ENCODE data around the gene CACNA1A. TPM values are rescaled to one million over a fixed set of nuclear protein-coding genes. Genes with fewer than 3 reads are reported as not detected.

CACNA1A gene
- total RNA-seq, 1 experiment from 2014 or later, result not detected

GRCh38 chr19:13282486-13283065 lies 223.7 kb downstream of the CACNA1A start:
- H4K20me1 ChIP-seq (ENCODE audit: insufficient read depth, low read depth, low read length), result no peaks in the 10 kb centered on the region
- H3K27me3 ChIP-seq (ENCODE audit: low read length), result no peaks in the 10 kb centered on the region
- DNase-seq, result no peak
- H3K9me2 ChIP-seq (replicated peaks; ENCODE audit: insufficient read depth, low read length), result no peaks in the 10 kb centered on the region
- no peak overlapping the region for H3K4me3 ChIP-seq (ENCODE audit: low read length)
- H3K9ac ChIP-seq (ENCODE audit: low read length), result no peak overlapping the region
- H2AFZ ChIP-seq (ENCODE audit: low read length), result no peak overlapping the region
- no peaks in the 10 kb centered on the region for H3K79me2 ChIP-seq (ENCODE audit: low read length)
- no peaks in the 10 kb centered on the region for H3K4me1 ChIP-seq (ENCODE audit: low read length)
- no peak overlapping the region for H3K4me2 ChIP-seq (ENCODE audit: low read depth, low read length, poor library complexity, severe bottlenecking)
- H3K9me3 ChIP-seq (ENCODE audit: low read length), result no peaks in the 10 kb centered on the region
- H3K27ac ChIP-seq (ENCODE audit: low read length), result no peak overlapping the region
- no peaks in the 10 kb centered on the region for H3K36me3 ChIP-seq (ENCODE audit: insufficient read depth, low read length)

DNA sequence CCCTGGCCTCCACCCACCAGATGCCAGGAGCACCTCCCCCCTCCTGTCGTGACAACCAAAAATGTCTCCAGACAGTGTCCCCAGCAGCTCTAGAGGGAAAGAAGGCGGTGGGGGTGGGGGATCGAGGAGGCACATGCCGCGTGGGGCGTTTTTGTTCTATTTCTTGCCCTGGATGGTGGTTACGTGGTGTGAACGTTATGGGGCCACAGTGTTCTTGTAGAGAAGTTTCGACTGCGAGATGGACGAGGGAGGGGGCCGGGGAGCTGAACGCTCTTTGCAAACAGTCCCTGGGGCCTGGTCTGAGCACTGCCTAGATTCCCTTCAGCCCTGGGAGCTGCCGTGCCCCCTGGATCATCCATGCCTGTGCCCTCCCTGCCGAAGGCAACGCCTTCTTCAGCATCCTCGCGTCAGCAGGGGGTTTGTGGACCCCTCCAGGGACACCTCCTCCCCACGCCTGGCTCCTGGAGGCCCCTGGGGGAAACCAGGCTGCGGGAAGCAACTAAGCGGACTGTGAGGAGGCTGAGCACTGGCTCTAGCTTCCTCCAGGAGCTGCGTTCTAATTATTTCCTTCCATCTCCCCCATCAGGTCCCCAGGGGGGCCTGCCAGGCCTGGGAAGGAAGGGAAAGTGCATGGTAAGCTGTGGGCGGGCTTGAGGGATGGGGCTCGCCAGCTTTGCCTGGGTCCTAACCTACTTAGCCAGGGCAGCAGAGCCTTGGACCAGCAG lies 224.6 kb downstream of the CACNA1A start:
- H3K27ac ChIP-seq (ENCODE audit: low read length), result no peak overlapping the region
- no peak overlapping the region for H3K4me2 ChIP-seq (ENCODE audit: low read depth, low read length, poor library complexity, severe bottlenecking)
- H3K27me3 ChIP-seq (ENCODE audit: low read length), result no peaks in the 10 kb centered on the region
- H2AFZ ChIP-seq (ENCODE audit: low read length), result no peak overlapping the region
- H3K36me3 ChIP-seq (ENCODE audit: insufficient read depth, low read length), result no peaks in the 10 kb centered on the region
- DNase-seq, result no peak
- H3K9me2 ChIP-seq (replicated peaks; ENCODE audit: insufficient read depth, low read length), result no peaks in the 10 kb centered on the region
- H3K9ac ChIP-seq (ENCODE audit: low read length), result no peak overlapping the region
- H3K9me3 ChIP-seq (ENCODE audit: low read length), result no peaks in the 10 kb centered on the region
- no peaks in the 10 kb centered on the region for H3K79me2 ChIP-seq (ENCODE audit: low read length)
- H3K4me1 ChIP-seq (ENCODE audit: low read length), result no peaks in the 10 kb centered on the region
- H4K20me1 ChIP-seq (ENCODE audit: insufficient read depth, low read depth, low read length), result no peaks in the 10 kb centered on the region
- no peak overlapping the region for H3K4me3 ChIP-seq (ENCODE audit: low read length)

DNA sequence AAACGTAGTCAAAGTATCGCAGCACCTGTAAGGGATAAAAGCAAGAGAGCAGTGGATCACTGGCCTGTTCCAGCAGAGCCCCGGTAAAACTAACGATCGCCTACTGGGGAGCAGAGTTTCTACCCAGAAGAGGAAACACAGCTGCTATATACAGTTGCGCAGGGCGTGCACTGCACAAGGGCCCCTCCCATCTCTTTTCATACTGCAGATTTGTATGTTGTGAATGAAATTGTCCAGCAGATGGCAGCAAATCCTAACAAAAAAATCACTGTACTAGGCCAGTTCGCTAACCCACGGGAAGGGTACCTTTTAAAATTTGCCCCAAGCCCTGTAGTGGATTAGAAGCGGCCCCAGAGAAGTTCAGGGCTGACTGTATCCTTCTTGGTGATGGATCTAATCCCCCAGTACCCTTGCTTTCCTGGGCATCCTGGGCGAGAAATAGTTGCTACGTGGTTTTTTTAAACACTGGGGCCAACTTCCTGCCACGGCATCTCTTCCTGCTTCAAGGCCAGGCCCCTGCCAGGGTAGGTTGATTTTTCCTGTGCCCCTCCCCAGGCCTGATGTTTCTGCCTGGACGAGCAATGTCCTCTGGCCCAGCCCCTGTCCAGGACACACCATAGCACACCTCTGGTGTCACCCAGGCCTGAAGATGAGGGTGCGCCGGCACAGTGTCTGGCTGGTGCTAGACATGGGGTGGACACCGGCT lies 229.0 kb downstream of the CACNA1A start:
- H3K4me3 ChIP-seq (ENCODE audit: low read length), result no peak overlapping the region
- no peak overlapping the region for H3K9ac ChIP-seq (ENCODE audit: low read length)
- DNase-seq, result peak; percentile 92
- no peaks in the 10 kb centered on the region for H3K27me3 ChIP-seq (ENCODE audit: low read length)
- H3K9me2 ChIP-seq (replicated peaks; ENCODE audit: insufficient read depth, low read length), result no peaks in the 10 kb centered on the region
- H3K4me1 ChIP-seq (ENCODE audit: low read length), result no peaks in the 10 kb centered on the region
- no peaks in the 10 kb centered on the region for H3K9me3 ChIP-seq (ENCODE audit: low read length)
- no peaks in the 10 kb centered on the region for H4K20me1 ChIP-seq (ENCODE audit: insufficient read depth, low read depth, low read length)
- H3K27ac ChIP-seq (ENCODE audit: low read length), result no peak overlapping the region
- no peaks in the 10 kb centered on the region for H3K79me2 ChIP-seq (ENCODE audit: low read length)
- no peaks in the 10 kb centered on the region for H3K36me3 ChIP-seq (ENCODE audit: insufficient read depth, low read length)
- no peak overlapping the region for H3K4me2 ChIP-seq (ENCODE audit: low read depth, low read length, poor library complexity, severe bottlenecking)
- H2AFZ ChIP-seq (ENCODE audit: low read length), result no peak overlapping the region

DNA sequence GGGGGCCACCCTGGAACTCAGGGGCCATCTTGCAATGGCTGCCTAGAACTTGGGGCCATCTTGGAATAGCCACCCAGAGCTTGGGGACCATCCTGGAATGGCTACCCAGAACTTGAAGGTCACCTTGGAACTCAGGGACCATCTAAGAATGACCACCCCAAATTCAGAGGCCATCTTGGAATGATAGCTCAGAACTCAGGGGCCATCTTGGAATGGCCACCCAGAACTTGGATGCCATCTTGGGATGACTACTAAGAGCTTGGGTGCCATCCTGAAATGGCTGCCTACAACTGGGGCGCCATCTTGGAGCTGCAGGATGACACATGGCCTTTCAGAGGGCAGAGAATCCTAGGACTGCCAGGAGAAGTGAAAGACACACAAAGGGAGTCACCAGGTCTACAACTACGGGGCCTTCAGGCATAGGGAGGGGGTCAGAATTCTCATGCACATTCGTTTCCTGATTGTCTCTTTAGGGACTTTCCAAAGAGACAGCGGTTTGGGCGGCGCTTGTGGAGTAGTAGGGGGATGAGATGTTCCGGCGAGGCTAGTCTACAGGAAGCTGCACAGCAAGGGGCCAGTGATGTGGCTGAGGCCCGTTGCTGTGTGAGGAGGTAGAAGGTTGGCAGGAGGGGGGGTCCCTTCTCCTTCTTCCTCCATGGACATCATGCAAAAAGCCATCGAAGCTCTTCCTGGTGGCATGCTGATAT lies 231.1 kb downstream of the CACNA1A start:
- no peak overlapping the region for H3K4me2 ChIP-seq (ENCODE audit: low read depth, low read length, poor library complexity, severe bottlenecking)
- no peaks in the 10 kb centered on the region for H3K27me3 ChIP-seq (ENCODE audit: low read length)
- no peaks in the 10 kb centered on the region for H3K79me2 ChIP-seq (ENCODE audit: low read length)
- no peak overlapping the region for H3K4me3 ChIP-seq (ENCODE audit: low read length)
- H3K9ac ChIP-seq (ENCODE audit: low read length), result no peak overlapping the region
- no peak overlapping the region for H3K27ac ChIP-seq (ENCODE audit: low read length)
- no peaks in the 10 kb centered on the region for H3K36me3 ChIP-seq (ENCODE audit: insufficient read depth, low read length)
- no peak for DNase-seq
- H2AFZ ChIP-seq (ENCODE audit: low read length), result no peak overlapping the region
- H4K20me1 ChIP-seq (ENCODE audit: insufficient read depth, low read depth, low read length), result no peaks in the 10 kb centered on the region
- no peaks in the 10 kb centered on the region for H3K9me3 ChIP-seq (ENCODE audit: low read length)
- H3K4me1 ChIP-seq (ENCODE audit: low read length), result no peaks in the 10 kb centered on the region
- no peaks in the 10 kb centered on the region for H3K9me2 ChIP-seq (replicated peaks; ENCODE audit: insufficient read depth, low read length)

DNA sequence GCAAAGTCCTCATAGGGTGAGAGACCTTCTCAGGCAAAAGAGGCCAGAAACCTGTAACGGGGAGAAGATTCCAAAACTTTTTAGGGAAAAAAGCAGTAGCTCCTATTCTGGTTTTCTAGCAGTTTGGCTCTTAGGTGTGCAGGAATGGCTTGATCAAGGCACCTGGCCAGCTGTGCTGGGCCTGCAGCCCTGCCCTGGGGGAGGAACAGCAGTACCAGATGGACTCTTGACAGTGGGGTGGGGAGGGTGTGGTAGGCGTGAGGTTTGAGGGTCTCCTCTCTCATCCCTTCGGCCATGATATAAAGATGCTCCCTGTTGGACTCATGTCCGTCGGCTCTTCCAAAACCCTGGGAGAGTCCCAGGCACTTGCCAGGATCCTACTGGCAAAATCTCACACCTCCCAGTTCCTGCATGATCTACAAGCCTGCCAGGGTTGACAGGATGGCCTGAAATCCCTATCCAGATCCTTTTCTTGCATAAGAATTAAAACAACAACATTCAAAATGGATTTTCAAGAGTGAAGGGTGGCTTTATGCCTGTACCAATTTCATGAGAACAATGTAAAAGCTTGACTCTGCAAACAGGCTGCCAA lies 235.7 kb downstream of the CACNA1A start:
- Histone ChIP-seq H3K9ac (ENCODE audit: low read length) (no peak overlapping the region), H3K79me2 (ENCODE audit: low read length) (no peaks in the 10 kb centered on the region)

GRCh38 chr19:13269348-13269747 lies 236.9 kb downstream of the CACNA1A start:
- H3K27ac ChIP-seq (ENCODE audit: low read length), result no peak overlapping the region
- no peak for DNase-seq
- no peak overlapping the region for H3K4me3 ChIP-seq (ENCODE audit: low read length)
- H2AFZ ChIP-seq (ENCODE audit: low read length), result no peak overlapping the region
- no peaks in the 10 kb centered on the region for H3K27me3 ChIP-seq (ENCODE audit: low read length)
- H3K9me2 ChIP-seq (replicated peaks; ENCODE audit: insufficient read depth, low read length), result no peaks in the 10 kb centered on the region
- H3K9ac ChIP-seq (ENCODE audit: low read length), result no peak overlapping the region
- H4K20me1 ChIP-seq (ENCODE audit: insufficient read depth, low read depth, low read length), result no peaks in the 10 kb centered on the region
- no peaks in the 10 kb centered on the region for H3K36me3 ChIP-seq (ENCODE audit: insufficient read depth, low read length)
- no peaks in the 10 kb centered on the region for H3K9me3 ChIP-seq (ENCODE audit: low read length)
- H3K4me1 ChIP-seq (ENCODE audit: low read length), result no peaks in the 10 kb centered on the region
- no peaks in the 10 kb centered on the region for H3K79me2 ChIP-seq (ENCODE audit: low read length)
- H3K4me2 ChIP-seq (ENCODE audit: low read depth, low read length, poor library complexity, severe bottlenecking), result no peak overlapping the region

More for the DNA sequence above, 235.7 kb downstream of the CACNA1A start:
- H3K9me2 ChIP-seq (replicated peaks; ENCODE audit: insufficient read depth, low read length), result no peaks in the 10 kb centered on the region
- H3K4me1 ChIP-seq (ENCODE audit: low read length), result no peaks in the 10 kb centered on the region
- no peaks in the 10 kb centered on the region for H3K27me3 ChIP-seq (ENCODE audit: low read length)
- no peak overlapping the region for H3K4me2 ChIP-seq (ENCODE audit: low read depth, low read length, poor library complexity, severe bottlenecking)
- H3K27ac ChIP-seq (ENCODE audit: low read length), result no peak overlapping the region
- no peak overlapping the region for H2AFZ ChIP-seq (ENCODE audit: low read length)
- H3K4me3 ChIP-seq (ENCODE audit: low read length), result no peak overlapping the region
- no peaks in the 10 kb centered on the region for H3K9me3 ChIP-seq (ENCODE audit: low read length)
- no peaks in the 10 kb centered on the region for H3K36me3 ChIP-seq (ENCODE audit: insufficient read depth, low read length)
- H4K20me1 ChIP-seq (ENCODE audit: insufficient read depth, low read depth, low read length), result no peaks in the 10 kb centered on the region
- no peak for DNase-seq

DNA sequence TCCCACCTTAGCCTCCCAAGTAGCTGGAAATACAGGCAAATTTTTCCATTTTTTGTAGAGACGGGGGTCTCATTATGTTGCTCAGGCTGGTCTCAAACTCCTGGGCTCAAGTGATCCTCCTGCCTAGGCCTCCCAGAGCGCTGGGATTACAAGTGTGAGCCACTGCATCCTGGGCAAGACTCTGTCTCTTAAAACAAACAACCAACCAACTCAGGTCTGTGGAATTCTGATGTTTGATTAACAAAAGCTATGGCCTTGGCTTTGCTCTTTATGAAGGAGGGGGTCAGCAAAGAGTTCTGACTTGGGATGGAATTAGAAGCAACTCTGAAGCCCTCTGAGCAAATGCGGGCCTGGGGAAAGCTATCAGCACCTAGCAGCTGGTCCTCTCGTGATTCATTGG lies 238.4 kb downstream of the CACNA1A start:
- Histone ChIP-seq H3K27ac (ENCODE audit: low read length) (no peak overlapping the region), H3K9me2 (replicated peaks; ENCODE audit: insufficient read depth, low read length) (no peaks in the 10 kb centered on the region), H3K4me3 (ENCODE audit: low read length) (no peak overlapping the region), H3K4me1 (ENCODE audit: low read length) (no peaks in the 10 kb centered on the region), H3K27me3 (ENCODE audit: low read length) (no peaks in the 10 kb centered on the region), H3K4me2 (ENCODE audit: low read depth, low read length, poor library complexity, severe bottlenecking) (no peak overlapping the region), H2AFZ (ENCODE audit: low read length) (no peak overlapping the region), H4K20me1 (ENCODE audit: insufficient read depth, low read depth, low read length) (no peaks in the 10 kb centered on the region), H3K36me3 (ENCODE audit: insufficient read depth, low read length) (no peaks in the 10 kb centered on the region), H3K9ac (ENCODE audit: low read length) (no peak overlapping the region), H3K79me2 (ENCODE audit: low read length) (no peaks in the 10 kb centered on the region), H3K9me3 (ENCODE audit: low read length) (no peaks in the 10 kb centered on the region)
- no peak for DNase-seq

DNA sequence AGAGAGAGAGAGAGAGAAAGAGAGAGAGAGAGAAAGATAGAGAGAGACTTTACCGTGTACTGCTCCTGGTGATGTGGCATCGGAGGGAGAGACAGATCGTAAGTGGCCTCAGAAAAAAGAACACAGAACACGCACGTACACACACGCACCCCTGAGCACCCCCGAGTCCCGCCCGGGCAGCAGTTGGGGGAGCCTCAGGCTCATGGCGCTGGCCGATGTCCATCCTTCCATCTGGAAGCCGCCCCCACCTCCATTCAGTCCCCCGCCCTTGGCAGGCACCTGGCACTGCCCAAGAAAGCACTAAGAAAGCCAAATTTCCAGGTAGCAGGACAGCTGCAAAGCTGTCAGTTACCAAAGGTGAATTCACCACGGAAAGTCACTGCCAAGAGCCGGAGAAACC lies 239.1 kb downstream of the CACNA1A start:
- no peak overlapping the region for H3K4me3 ChIP-seq (ENCODE audit: low read length)
- H4K20me1 ChIP-seq (ENCODE audit: insufficient read depth, low read depth, low read length), result no peaks in the 10 kb centered on the region
- no peaks in the 10 kb centered on the region for H3K27me3 ChIP-seq (ENCODE audit: low read length)
- H3K9ac ChIP-seq (ENCODE audit: low read length), result no peak overlapping the region
- no peaks in the 10 kb centered on the region for H3K9me3 ChIP-seq (ENCODE audit: low read length)
- no peak for DNase-seq
- H3K36me3 ChIP-seq (ENCODE audit: insufficient read depth, low read length), result no peaks in the 10 kb centered on the region
- no peak overlapping the region for H3K27ac ChIP-seq (ENCODE audit: low read length)
- H3K4me2 ChIP-seq (ENCODE audit: low read depth, low read length, poor library complexity, severe bottlenecking), result no peak overlapping the region
- no peaks in the 10 kb centered on the region for H3K9me2 ChIP-seq (replicated peaks; ENCODE audit: insufficient read depth, low read length)
- H3K79me2 ChIP-seq (ENCODE audit: low read length), result no peaks in the 10 kb centered on the region
- peaks cover 2% of the 10 kb centered on the region for H3K4me1 ChIP-seq (ENCODE audit: low read length)
- no peak overlapping the region for H2AFZ ChIP-seq (ENCODE audit: low read length)
